GM23338 (cell line): Measurements from ENCODE around the gene GNB1L. TPM values are rescaled to one million over a fixed set of nuclear protein-coding genes. Genes with fewer than 3 reads are reported as not detected.

Experiments used
- EZH2phosphoT487 ChIP-seq: fragments of 200-600 bp; sonication (generic); IDR thresholded peaks from one replicate; pipeline ENCODE4 v1.8.1; 2018; ENCODE audit warnings: antibody characterized with exemption; ENCODE audit not compliant: unreplicated experiment
- polyA plus RNA-seq: library from polyadenylated mRNA; unstranded; fragments of >200 nt; fragmentation: Nextera tagmentation; extraction: Ambion mirVana; gene quantifications from 2 replicates; pipeline ENCODE4 v1.2.1, GENCODE V29; 2016
- total RNA-seq: library from RNA; depleted of rRNA; stranded (reverse); fragments of >200 nt; shearing (Covaris generic); gene quantifications from 2 replicates; pipeline ENCODE4 v1.2.3, GENCODE V29; 2014
- TF ChIP-seq, protein P1 (sequence below): fragments of 250-450 bp; sonication (Bioruptor Pico); IDR thresholded peaks from 2 replicates; pipeline ENCODE4 v1.5.0; 2020; ENCODE audit warnings: mild to moderate bottlenecking, moderate library complexity
- TF ChIP-seq, protein P2 (sequence below): IDR thresholded peaks from one replicate; pipeline ENCODE4 v1.6.1; 2018; ENCODE audit warnings: antibody characterized with exemption; ENCODE audit not compliant: unreplicated experiment

Gene GNB1L
- total and polyA plus RNA-seq, 2 experiments from 2014 or later: 15.2 to 27.8 TPM

DNA sequence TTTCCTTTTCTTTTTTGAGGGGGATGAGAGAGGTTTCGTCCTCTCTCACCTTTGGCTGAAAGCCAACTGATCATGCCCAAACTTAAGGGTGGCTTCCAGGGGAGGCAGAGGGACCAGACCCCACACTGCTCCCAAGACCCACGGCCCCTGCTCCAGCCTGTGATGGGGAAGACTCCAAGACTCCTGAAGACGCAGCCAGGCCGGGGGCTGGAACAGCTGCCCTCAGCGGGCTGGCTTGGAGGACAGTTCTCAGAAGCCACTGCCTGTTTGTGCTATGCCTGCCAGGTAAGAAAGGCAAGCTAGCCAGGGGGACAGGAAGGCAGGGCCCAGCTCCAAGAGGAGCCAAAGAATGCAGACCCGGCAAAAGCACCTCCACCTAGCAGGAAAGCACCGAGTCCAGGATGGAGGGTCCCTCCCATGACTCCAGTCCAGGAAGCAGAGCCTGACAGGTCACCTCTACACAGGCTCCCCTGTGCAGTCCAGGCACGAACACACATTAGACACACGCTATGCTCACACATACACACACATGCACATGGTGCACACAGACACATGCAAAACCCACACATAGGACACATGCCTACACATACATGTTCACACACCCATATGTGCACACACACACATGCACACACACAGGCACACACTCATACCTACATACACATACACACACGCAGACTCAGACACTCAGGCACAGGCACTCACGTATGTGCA lies 31.3 kb downstream of the GNB1L start (continued):
- TF ChIP-seq, protein P1, sequence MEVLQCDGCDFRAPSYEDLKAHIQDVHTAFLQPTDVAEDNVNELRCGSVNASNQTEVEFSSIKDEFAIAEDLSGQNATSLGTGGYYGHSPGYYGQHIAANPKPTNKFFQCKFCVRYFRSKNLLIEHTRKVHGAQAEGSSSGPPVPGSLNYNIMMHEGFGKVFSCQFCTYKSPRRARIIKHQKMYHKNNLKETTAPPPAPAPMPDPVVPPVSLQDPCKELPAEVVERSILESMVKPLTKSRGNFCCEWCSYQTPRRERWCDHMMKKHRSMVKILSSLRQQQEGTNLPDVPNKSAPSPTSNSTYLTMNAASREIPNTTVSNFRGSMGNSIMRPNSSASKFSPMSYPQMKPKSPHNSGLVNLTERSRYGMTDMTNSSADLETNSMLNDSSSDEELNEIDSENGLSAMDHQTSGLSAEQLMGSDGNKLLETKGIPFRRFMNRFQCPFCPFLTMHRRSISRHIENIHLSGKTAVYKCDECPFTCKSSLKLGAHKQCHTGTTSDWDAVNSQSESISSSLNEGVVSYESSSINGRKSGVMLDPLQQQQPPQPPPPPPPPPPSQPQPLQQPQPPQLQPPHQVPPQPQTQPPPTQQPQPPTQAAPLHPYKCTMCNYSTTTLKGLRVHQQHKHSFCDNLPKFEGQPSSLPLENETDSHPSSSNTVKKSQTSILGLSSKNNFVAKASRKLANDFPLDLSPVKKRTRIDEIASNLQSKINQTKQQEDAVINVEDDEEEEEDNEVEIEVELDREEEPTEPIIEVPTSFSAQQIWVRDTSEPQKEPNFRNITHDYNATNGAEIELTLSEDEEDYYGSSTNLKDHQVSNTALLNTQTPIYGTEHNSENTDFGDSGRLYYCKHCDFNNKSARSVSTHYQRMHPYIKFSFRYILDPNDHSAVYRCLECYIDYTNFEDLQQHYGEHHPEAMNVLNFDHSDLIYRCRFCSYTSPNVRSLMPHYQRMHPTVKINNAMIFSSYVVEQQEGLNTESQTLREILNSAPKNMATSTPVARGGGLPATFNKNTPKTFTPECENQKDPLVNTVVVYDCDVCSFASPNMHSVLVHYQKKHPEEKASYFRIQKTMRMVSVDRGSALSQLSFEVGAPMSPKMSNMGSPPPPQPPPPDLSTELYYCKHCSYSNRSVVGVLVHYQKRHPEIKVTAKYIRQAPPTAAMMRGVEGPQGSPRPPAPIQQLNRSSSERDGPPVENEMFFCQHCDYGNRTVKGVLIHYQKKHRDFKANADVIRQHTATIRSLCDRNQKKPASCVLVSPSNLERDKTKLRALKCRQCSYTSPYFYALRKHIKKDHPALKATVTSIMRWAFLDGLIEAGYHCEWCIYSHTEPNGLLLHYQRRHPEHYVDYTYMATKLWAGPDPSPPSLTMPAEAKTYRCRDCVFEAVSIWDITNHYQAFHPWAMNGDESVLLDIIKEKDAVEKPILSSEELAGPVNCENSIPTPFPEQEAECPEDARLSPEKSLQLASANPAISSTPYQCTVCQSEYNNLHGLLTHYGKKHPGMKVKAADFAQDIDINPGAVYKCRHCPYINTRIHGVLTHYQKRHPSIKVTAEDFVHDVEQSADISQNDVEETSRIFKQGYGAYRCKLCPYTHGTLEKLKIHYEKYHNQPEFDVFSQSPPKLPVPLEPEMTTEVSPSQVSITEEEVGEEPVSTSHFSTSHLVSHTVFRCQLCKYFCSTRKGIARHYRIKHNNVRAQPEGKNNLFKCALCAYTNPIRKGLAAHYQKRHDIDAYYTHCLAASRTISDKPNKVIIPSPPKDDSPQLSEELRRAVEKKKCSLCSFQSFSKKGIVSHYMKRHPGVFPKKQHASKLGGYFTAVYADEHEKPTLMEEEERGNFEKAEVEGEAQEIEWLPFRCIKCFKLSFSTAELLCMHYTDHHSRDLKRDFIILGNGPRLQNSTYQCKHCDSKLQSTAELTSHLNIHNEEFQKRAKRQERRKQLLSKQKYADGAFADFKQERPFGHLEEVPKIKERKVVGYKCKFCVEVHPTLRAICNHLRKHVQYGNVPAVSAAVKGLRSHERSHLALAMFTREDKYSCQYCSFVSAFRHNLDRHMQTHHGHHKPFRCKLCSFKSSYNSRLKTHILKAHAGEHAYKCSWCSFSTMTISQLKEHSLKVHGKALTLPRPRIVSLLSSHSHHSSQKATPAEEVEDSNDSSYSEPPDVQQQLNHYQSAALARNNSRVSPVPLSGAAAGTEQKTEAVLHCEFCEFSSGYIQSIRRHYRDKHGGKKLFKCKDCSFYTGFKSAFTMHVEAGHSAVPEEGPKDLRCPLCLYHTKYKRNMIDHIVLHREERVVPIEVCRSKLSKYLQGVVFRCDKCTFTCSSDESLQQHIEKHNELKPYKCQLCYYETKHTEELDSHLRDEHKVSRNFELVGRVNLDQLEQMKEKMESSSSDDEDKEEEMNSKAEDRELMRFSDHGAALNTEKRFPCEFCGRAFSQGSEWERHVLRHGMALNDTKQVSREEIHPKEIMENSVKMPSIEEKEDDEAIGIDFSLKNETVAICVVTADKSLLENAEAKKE (CRISPR knock-in tag): no peak
- no peak for TF ChIP-seq EZH2phosphoT487
- TF ChIP-seq, protein P2, sequence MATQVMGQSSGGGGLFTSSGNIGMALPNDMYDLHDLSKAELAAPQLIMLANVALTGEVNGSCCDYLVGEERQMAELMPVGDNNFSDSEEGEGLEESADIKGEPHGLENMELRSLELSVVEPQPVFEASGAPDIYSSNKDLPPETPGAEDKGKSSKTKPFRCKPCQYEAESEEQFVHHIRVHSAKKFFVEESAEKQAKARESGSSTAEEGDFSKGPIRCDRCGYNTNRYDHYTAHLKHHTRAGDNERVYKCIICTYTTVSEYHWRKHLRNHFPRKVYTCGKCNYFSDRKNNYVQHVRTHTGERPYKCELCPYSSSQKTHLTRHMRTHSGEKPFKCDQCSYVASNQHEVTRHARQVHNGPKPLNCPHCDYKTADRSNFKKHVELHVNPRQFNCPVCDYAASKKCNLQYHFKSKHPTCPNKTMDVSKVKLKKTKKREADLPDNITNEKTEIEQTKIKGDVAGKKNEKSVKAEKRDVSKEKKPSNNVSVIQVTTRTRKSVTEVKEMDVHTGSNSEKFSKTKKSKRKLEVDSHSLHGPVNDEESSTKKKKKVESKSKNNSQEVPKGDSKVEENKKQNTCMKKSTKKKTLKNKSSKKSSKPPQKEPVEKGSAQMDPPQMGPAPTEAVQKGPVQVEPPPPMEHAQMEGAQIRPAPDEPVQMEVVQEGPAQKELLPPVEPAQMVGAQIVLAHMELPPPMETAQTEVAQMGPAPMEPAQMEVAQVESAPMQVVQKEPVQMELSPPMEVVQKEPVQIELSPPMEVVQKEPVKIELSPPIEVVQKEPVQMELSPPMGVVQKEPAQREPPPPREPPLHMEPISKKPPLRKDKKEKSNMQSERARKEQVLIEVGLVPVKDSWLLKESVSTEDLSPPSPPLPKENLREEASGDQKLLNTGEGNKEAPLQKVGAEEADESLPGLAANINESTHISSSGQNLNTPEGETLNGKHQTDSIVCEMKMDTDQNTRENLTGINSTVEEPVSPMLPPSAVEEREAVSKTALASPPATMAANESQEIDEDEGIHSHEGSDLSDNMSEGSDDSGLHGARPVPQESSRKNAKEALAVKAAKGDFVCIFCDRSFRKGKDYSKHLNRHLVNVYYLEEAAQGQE: no peak
